Stimulated activated CD8-positive, alpha-beta memory T cell treated with anti-CD3 and anti-CD28 coated beads, Interleukin-4, amount 100 ng/mL, for 4 hours (primary cell): ENCODE results near the gene THBD.

Experiments used
- DNase-seq, 2 donors: peaks; one replicate each; pipeline ENCODE4 v3.0.0-alpha.2; 2020; ENCODE audit warnings: low read depth in 2 of 2, low spot score in 1 of 2

Gene THBD

GRCh38 chr20:23049201-23050075 lies at the start of gene THBD:
THBD (minus strand) TSS chr20:23049672; CDS start chr20:23049504, 168 bp downstream.
- no peak for DNase-seq

GRCh38 chr20:23097636-23098580 lies 48.4 kb upstream of the THBD start:
- DNase-seq = no peak

GRCh38 chr20:23096986-23097520 lies 47.6 kb upstream of the THBD start:
- no peak for DNase-seq

- DNase-seq = no peak
Observed at GRCh38 chr20:23096097-23096496, 46.6 kb upstream of the THBD start.

GRCh38 chr20:23095499-23095898 lies 46.0 kb upstream of the THBD start:
- no peak for DNase-seq

- DNase-seq = no peak
Observed at GRCh38 chr20:23094927-23095326, 45.5 kb upstream of the THBD start.

GRCh38 chr20:23094213-23094896 lies 44.9 kb upstream of the THBD start:
- DNase-seq = no peak

GRCh38 chr20:23093613-23094012 lies 44.1 kb upstream of the THBD start:
- no peak for DNase-seq

- no peak for DNase-seq
Observed at GRCh38 chr20:23092861-23093495, 43.5 kb upstream of the THBD start.

GRCh38 chr20:23092384-23092756 lies 42.9 kb upstream of the THBD start:
- no peak for DNase-seq

- DNase-seq = no peak
Observed at GRCh38 chr20:23091721-23092383, 42.4 kb upstream of the THBD start.

GRCh38 chr20:23090878-23091277 lies 41.4 kb upstream of the THBD start:
- DNase-seq = no peak

- DNase-seq = no peak
Observed at GRCh38 chr20:23090147-23090546, 40.7 kb upstream of the THBD start.

- DNase-seq = no peak
Observed at GRCh38 chr20:23088866-23089265, 39.4 kb upstream of the THBD start.

GRCh38 chr20:23087587-23088251 lies 38.2 kb upstream of the THBD start:
- DNase-seq = no peak

GRCh38 chr20:23086931-23087411 lies 37.5 kb upstream of the THBD start:
- DNase-seq = no peak

GRCh38 chr20:23086056-23086566 lies 36.6 kb upstream of the THBD start, which contains the start of gene CD93:
CD93 (minus strand) TSS chr20:23086324; CDS start chr20:23086192, 132 bp downstream.
- no peak for DNase-seq

GRCh38 chr20:23085436-23086055 lies 36.1 kb upstream of the THBD start:
- no peak for DNase-seq
